ENCODE results near the gene CRYGN.

CRYGN gene

GRCh38 chr7:151437866-151438516 is 1.9 kb downstream of the CRYGN start:
- DNase-seq: no peak

GRCh38 chr7:151437159-151437553 is 2.8 kb downstream of the CRYGN start:
- no peak for DNase-seq

GRCh38 chr7:151436446-151437158 is 3.3 kb downstream of the CRYGN start:
- no peak for DNase-seq

- DNase-seq: no peak
Measured at GRCh38 chr7:151435971-151436370, 4.0 kb downstream of the CRYGN start.

- DNase-seq: no peak
Measured at GRCh38 chr7:151435103-151435916, 4.6 kb downstream of the CRYGN start.

- no peak for DNase-seq
Measured at GRCh38 chr7:151434549-151434948, 5.4 kb downstream of the CRYGN start.

GRCh38 chr7:151433721-151434400 is 6.1 kb downstream of the CRYGN start:
- no peak for DNase-seq

GRCh38 chr7:151432658-151433521 is 7.1 kb downstream of the CRYGN start:
- DNase-seq: peak in 3 of 5 donors; percentile 28 to 80 (median 32)

GRCh38 chr7:151431768-151432311 is 8.1 kb downstream of the CRYGN start:
- no peak for DNase-seq

GRCh38 chr7:151431281-151431767 is 8.6 kb downstream of the CRYGN start:
- DNase-seq: no peak

GRCh38 chr7:151430391-151431205 is 9.3 kb downstream of the CRYGN start:
- DNase-seq: no peak

GRCh38 chr7:151429560-151430331 is 10.2 kb downstream of the CRYGN start:
- DNase-seq: peak; percentile 33 to 87 (median 52)

- no peak for DNase-seq
Measured at GRCh38 chr7:151429237-151429559, 10.7 kb downstream of the CRYGN start.

GRCh38 chr7:151428378-151429236 is 11.3 kb downstream of the CRYGN start:
- no peak for DNase-seq

- DNase-seq: no peak
Measured at GRCh38 chr7:151427705-151428377, 12.1 kb downstream of the CRYGN start.

- DNase-seq: no peak
Measured at GRCh38 chr7:151426904-151427704, 12.8 kb downstream of the CRYGN start.

GRCh38 chr7:151426441-151426903 is 13.5 kb downstream of the CRYGN start:
- no peak for DNase-seq

Data from T-helper 1 cell (primary cell).